ENCODE results near the gene FAM131A.

GRCh38 chr3:184337399-184337714 is at the start of gene FAM131A:
- TF ChIP-seq EZH2 (IDR thresholded peaks at IDR 0.05; ENCODE audit: borderline replicate concordance, low read length) (no peak), CTCF (conservative IDR thresholded peaks at IDR 0.05 in 1 of 2, IDR thresholded peaks at IDR 0.05 in 1 of 2; ENCODE audit: extremely low read depth in 1 of 2, insufficient read depth in 1 of 2, low read depth in 1 of 2, low read length in 2 of 2) (no peak)

All from mammary epithelial cell (primary cell).